DOHH2 (cell line): ENCODE data around the gene SCN8A.

Experiments used
- CTCF ChIP-seq: fragments of 200-600 bp; sonication (generic); IDR thresholded peaks from one replicate; pipeline ENCODE4 v1.5.1; 2014; ENCODE audit warnings: antibody characterized with exemption, mild to moderate bottlenecking, low read depth, low read length; ENCODE audit not compliant: poor library complexity, severe bottlenecking
- EZH2phosphoT487 ChIP-seq: fragments of 200-600 bp; sonication (generic); IDR thresholded peaks from 2 replicates; pipeline ENCODE4 v1.6.1; 2017; ENCODE audit warnings: borderline replicate concordance, mild to moderate bottlenecking, antibody characterized with exemption, low read length, moderate library complexity, mixed read lengths

- TF ChIP-seq CTCF, result no peak
- no peak for TF ChIP-seq EZH2phosphoT487
Measured at GRCh38 chr12:51662728-51663154, 71.7 kb downstream of the SCN8A start.
